Stimulated activated naive CD8-positive, alpha-beta T cell treated with anti-CD3 and anti-CD28 coated beads, Interleukin-15, amount 100 ng/mL, for 72 hours (primary cell): ENCODE measurements around the gene PSEN1.
"Not testable (repeated sequence)": the region's sequence is repeated elsewhere in the genome, so short reads cannot be mapped to it uniquely, and the experiment has no call there.

Experiments
- ATAC-seq: fragments of 150-1000 bp; cut with Tn5 transposase; 2 replicates; pipeline ENCODE4 v1.10.0; 2021; ENCODE audit warnings: mild to moderate bottlenecking, moderate library complexity
- DNase-seq, 2 donors: peaks; one replicate each; pipeline ENCODE4 v3.0.0; 2021 to 2022
- H3K27ac Mint-ChIP-seq, 2 donors: one replicate each; pipeline ENCODE4 v1.8.0; 2022; ENCODE audit warnings: mild to moderate bottlenecking in 2 of 2, mixed read lengths in 2 of 2, moderate library complexity in 2 of 2
- H3K27me3 Mint-ChIP-seq: one replicate; pipeline ENCODE4 v1.8.0; 2022; ENCODE audit warnings: mixed read lengths
- H3K4me1 Mint-ChIP-seq: one replicate; pipeline ENCODE4 v1.8.0; 2022; ENCODE audit warnings: mild to moderate bottlenecking, mixed read lengths
- H3K4me3 Mint-ChIP-seq, 2 donors: one replicate each; pipeline ENCODE4 v1.8.0; 2022; ENCODE audit warnings: mild to moderate bottlenecking in 2 of 2, mixed read lengths in 2 of 2, moderate library complexity in 1 of 2
- H3K9me3 Mint-ChIP-seq, 2 donors: one replicate each; pipeline ENCODE4 v1.8.0; 2022; ENCODE audit warnings: mixed read lengths in 2 of 2

PSEN1 gene

DNA sequence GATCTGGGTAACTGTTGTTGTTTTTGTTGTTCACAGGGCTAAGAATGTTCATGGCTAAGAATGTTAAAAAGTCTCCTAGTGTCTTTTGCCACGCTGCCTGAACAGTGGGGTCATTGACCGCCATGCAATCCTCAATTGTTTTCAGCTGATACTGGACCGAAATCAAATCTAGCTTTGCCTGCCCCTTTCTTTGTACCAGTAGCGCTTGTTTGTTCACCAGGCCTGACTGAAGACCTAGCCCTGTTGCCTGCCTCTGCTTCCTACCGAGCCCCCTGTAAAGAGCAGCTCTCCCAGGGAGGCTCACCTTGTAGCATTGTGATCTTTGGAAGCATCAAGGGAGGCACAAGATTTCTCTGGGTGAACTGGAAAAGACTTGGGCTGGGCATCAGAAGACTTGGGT, 6.7 kb downstream of the PSEN1 start:
- ATAC-seq (no peak), DNase-seq (no peak)
- Mint-ChIP-seq H3K27ac (no peak overlapping the region), H3K4me1 (peaks cover 43% of the 10 kb centered on the region), H3K9me3 (no peaks in the 10 kb centered on the region), H3K27me3 (no peaks in the 10 kb centered on the region), H3K4me3 (no peak overlapping the region)

DNA sequence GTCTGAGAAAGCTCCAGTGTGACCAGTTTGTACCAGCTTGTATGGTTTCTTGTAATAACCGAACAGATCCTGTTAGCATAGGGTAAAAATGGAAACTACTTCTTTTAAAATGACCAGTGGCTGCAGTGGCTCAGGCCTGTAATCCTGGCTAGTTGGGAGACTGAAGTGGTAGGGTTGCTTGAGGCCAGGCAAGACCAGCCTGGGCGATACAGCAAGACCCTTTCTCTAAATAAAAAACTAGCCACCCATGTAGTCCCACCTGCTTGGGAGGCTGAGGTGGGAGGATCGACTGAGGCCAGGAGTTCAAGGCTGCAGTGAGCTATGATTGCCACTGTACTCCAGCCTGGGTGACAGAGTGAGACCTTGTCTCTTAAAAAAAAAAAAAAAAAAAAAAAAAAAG, 7.3 kb downstream of the PSEN1 start:
- Mint-ChIP-seq H3K4me1 (peaks cover 43% of the 10 kb centered on the region), H3K4me3 (no peak overlapping the region), H3K27me3 (no peaks in the 10 kb centered on the region), H3K9me3 (no peaks in the 10 kb centered on the region), H3K27ac (no peak overlapping the region)
- DNase-seq (no peak), ATAC-seq (no peak)

DNA sequence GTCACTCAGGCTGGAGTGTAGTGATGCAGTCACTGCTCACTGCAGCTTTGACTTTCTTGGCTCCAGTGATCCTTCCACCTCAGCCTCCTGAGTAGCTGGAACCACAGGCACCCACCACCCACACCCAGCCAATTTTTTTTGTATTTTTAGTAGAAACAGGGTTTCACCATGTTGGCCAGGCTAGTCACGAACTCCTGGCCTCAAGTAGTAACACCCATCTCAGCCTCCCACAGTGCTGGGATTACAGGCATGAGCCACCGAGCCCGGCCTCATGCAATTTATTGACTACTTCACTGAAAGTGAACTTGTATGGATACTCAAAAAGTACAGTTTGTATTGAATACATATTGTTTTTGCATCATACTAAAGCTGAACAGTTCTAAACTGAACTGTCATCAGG, 9.1 kb downstream of the PSEN1 start:
- Mint-ChIP-seq H3K9me3 (no peaks in the 10 kb centered on the region), H3K27ac (no peak overlapping the region), H3K4me3 (no peak overlapping the region), H3K27me3 (no peaks in the 10 kb centered on the region), H3K4me1 (peaks cover 43% of the 10 kb centered on the region)
- ATAC-seq (no peak), DNase-seq (no peak)

DNA sequence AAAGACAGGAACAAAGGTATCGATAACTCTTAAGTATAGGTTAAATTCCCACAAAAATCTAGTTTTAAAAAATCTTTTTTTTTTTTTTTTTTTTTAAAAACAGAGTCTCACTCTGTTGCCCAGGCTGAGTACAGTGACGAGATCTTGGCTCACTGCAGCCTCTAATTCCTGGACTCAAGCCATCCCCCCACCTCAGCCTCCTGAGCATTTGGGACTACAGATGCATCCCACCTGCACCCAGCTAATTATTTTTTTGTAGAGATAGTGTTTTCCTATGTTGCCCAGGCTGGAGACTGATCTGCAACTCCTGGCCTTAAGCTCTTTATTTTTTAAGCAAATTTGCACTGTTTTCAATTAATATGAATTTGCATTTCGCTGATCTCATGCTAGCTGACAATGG, 9.8 kb downstream of the PSEN1 start:
- Mint-ChIP-seq H3K4me3 (no peak overlapping the region), H3K27me3 (no peaks in the 10 kb centered on the region), H3K27ac (no peak overlapping the region), H3K9me3 (no peaks in the 10 kb centered on the region), H3K4me1 (peaks cover 35% of the 10 kb centered on the region)
- ATAC-seq, result no peak
- no peak for DNase-seq

DNA sequence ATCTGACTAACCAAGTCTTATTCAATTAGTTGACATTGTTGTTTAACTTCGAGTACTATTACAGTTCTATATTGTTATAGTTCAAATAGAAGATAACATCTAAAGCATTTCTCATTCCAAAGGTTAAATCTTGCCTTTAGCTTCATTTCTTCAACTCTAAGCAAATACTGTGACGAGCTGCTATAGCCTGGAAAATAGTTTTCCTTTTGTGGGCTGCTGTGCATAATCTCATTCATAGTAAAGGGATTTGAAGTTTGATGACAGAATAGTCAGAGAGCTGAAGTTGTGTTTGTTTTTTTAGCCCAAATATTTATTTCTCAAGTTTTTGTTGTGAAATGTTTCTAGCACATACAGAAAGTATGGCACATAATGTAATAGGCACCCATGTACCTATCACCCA, 13.4 kb downstream of the PSEN1 start:
- H3K9me3 Mint-ChIP-seq, result no peaks in the 10 kb centered on the region
- no peaks in the 10 kb centered on the region for H3K27me3 Mint-ChIP-seq
- no peak for ATAC-seq
- H3K4me3 Mint-ChIP-seq, result no peak overlapping the region
- no peak for DNase-seq
- H3K27ac Mint-ChIP-seq, result no peak overlapping the region
- peaks cover 11% of the 10 kb centered on the region for H3K4me1 Mint-ChIP-seq

DNA sequence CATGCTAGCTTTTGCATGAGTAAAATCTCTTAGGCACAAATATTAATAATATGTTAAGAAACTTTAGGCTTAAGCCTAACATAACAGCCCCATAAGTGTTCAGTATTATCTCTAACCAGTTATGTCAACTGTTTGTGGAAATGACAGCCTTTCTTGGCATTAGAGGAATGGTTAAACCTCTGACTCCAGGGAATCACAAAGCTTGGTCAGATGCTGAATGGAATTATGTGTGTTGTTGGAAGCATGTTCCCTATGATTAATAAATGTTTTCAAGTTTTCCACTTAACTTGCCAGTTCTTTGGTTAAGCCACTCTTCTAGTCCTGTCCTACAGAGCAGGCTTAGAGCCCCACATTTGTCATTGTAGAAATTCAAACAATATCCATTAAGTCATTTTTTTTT, 17.0 kb downstream of the PSEN1 start:
- Mint-ChIP-seq H3K9me3 (no peaks in the 10 kb centered on the region), H3K27ac (no peak overlapping the region), H3K4me1 (no peaks in the 10 kb centered on the region), H3K4me3 (no peak overlapping the region), H3K27me3 (no peaks in the 10 kb centered on the region)
- DNase-seq (no peak), ATAC-seq (no peak)

DNA sequence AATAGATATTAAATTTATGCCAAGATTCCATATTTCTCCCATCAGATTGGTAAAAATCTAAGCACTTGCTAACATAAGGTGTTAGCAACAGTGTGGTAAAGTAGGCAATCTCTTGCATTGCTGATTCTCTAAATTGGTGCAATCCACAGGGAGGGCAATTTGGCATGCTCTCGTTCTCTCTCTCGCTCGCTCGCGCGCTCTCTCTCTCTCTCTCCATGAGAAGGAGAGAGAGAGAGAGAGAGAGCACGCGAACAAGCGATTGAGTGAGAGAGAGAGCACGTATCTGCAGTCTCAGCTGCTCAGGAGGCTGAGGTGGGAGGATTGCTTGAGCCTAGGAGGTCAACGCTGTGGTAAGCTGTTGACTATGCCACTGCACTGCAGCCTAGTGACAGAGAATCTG, 25.9 kb downstream of the PSEN1 start:
- Mint-ChIP-seq H3K27me3 (no peaks in the 10 kb centered on the region), H3K9me3 (no peaks in the 10 kb centered on the region), H3K4me3 (no peak overlapping the region), H3K4me1 (no peaks in the 10 kb centered on the region), H3K27ac (peak overlapping the region in 1 of 2 donors; percentile 2)
- ATAC-seq, result no peak
- no peak for DNase-seq

DNA sequence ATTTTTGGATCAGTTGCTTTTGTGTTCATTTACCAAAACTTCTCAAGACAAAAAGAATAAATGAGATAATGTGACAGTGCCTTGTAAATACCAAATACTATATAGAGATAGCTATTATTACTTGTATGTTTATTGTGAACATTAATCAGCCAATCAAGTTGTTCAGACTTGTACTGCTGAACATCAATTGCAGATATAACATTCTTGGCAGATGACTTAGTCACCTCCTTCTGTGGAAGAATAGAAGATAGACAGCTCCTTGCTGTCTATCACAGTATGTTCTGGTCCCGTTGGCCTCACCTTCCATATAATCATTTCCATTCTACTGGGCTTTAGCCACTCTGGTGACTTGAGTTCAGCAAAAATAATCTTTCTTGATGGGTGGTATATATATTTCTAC, 30.1 kb downstream of the PSEN1 start:
- Mint-ChIP-seq H3K27me3 (no peaks in the 10 kb centered on the region), H3K9me3 (no peaks in the 10 kb centered on the region), H3K27ac (no peak overlapping the region), H3K4me3 (no peak overlapping the region), H3K4me1 (no peaks in the 10 kb centered on the region)
- DNase-seq (no peak), ATAC-seq (no peak)

DNA sequence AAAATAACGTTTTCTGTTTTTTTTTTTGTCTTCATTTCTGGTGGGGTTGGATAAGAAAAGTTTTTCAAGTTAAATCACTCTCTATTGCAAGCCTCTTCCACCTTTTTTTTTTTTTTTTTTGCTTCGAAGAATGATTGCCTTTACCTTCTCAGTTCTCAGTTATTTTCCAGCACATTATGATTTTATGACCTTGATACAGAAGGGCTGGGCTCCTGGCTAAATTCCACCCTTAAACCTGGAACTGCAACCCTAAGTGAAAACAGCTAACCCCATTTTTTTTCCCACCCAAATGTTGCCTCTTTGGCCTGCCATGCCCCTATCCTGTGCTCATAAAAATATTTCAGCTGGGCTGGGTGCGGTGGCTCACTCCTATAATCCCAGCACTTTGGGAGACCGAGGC, 31.4 kb downstream of the PSEN1 start:
- Mint-ChIP-seq H3K9me3 (no peaks in the 10 kb centered on the region), H3K27me3 (no peaks in the 10 kb centered on the region), H3K4me3 (no peak overlapping the region), H3K27ac (no peak overlapping the region), H3K4me1 (peaks cover under 1% of the 10 kb centered on the region)
- DNase-seq (no peak), ATAC-seq (no peak)

DNA sequence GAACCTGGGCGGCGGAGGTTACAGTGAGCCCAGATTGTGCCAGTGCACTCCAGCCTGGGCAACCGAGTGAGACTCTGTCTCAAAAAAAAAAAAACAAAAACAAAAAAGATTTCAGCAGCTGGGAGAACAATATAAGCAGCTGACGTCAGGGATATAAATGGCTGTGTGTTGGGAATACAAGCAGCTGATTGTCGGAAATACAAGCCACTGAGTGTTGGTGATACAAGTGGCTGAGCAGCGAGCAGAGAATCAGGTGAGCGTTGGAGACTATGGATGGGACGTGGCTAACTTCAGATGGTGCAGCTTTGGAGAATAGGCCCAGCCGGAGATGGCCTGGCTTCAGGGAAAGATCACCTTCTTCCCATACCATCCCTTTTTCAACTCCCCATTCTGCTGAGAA, 32.0 kb downstream of the PSEN1 start:
- Mint-ChIP-seq H3K4me1 (peaks cover 6% of the 10 kb centered on the region), H3K4me3 (no peak overlapping the region), H3K9me3 (no peaks in the 10 kb centered on the region), H3K27ac (peak overlapping the region in 1 of 2 donors; percentile 91), H3K27me3 (no peaks in the 10 kb centered on the region)
- DNase-seq (no peak), ATAC-seq (no peak)

DNA sequence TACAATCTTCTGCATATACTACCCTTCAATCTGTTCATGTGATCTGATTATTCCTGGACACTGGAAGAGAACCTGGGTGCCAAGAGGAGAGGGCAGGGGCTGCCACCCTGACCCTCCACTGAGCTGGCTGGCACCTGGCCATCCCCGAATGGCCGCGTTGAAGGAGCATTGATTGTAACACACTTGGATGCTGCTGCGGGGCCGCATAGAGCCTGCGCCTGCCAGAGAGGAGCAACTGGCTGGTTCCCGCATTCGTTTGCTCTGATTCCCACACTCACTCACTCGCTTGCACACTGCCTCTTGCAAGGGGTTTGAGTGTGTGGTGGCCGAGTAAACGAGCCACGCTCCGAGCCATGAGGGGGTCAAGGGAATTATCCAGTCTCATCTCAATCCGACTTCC, 32.4 kb downstream of the PSEN1 start:
- no peak overlapping the region for H3K27ac Mint-ChIP-seq
- DNase-seq (no peak), ATAC-seq (no peak)
- H3K4me1 Mint-ChIP-seq, result peaks cover 6% of the 10 kb centered on the region
- H3K27me3 Mint-ChIP-seq, result no peaks in the 10 kb centered on the region
- no peak overlapping the region for H3K4me3 Mint-ChIP-seq
- H3K9me3 Mint-ChIP-seq, result no peaks in the 10 kb centered on the region

DNA sequence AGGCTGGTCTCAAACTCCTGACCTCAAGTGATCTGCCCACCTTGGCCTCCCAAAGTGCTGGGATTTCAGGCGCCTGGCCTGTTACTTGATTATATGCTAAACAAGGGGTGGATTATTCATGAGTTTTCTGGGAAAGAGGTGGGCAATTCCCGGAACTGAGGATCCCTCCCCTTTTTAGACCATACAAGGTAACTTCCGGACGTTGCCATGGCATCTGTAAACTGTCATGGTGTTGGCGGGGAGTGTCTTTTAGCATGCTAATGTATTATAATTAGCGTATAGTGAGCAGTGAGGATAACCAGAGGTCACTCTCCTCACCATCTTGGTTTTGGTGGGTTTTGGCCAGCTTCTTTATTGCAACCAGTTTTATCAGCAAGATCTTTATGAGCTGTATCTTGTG, 33.5 kb downstream of the PSEN1 start:
- not testable (repeated sequence) for ATAC-seq, H3K27ac Mint-ChIP-seq, H3K4me1 Mint-ChIP-seq, H3K4me3 Mint-ChIP-seq, H3K9me3 Mint-ChIP-seq, DNase-seq, H3K27me3 Mint-ChIP-seq

DNA sequence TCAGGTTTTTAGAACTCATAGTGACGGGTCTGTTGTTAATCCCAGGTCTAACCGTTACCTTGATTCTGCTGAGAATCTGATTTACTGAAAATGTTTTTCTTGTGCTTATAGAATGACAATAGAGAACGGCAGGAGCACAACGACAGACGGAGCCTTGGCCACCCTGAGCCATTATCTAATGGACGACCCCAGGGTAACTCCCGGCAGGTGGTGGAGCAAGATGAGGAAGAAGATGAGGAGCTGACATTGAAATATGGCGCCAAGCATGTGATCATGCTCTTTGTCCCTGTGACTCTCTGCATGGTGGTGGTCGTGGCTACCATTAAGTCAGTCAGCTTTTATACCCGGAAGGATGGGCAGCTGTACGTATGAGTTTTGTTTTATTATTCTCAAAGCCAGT, 34.4 kb downstream of the PSEN1 start:
- Mint-ChIP-seq H3K9me3 (no peaks in the 10 kb centered on the region), H3K4me1 (peaks cover 6% of the 10 kb centered on the region), H3K4me3 (no peak overlapping the region), H3K27ac (no peak overlapping the region), H3K27me3 (no peaks in the 10 kb centered on the region)
- ATAC-seq, result no peak
- DNase-seq, result no peak

DNA sequence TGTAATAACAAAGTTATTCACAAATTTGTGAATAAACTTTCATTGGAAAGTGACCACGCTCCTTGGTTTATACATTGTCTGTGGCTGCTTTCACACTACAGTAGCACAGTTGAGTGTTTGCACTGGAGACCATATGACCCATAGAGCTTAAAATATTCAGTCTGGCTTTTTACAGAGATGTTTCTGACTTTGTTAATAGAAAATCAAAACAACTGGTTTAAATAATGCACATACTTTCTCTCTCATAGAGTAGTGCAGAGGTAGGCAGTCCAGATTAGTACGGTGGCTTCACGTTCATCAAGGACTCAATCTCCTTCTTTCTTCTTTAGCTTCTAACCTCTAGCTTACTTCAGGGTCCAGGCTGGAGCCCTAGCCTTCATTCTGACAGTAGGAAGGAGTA, 36.2 kb downstream of the PSEN1 start:
- Mint-ChIP-seq H3K9me3 (no peaks in the 10 kb centered on the region), H3K27me3 (no peaks in the 10 kb centered on the region), H3K4me1 (peaks cover 6% of the 10 kb centered on the region), H3K27ac (no peak overlapping the region), H3K4me3 (no peak overlapping the region)
- ATAC-seq (no peak), DNase-seq (no peak)

DNA sequence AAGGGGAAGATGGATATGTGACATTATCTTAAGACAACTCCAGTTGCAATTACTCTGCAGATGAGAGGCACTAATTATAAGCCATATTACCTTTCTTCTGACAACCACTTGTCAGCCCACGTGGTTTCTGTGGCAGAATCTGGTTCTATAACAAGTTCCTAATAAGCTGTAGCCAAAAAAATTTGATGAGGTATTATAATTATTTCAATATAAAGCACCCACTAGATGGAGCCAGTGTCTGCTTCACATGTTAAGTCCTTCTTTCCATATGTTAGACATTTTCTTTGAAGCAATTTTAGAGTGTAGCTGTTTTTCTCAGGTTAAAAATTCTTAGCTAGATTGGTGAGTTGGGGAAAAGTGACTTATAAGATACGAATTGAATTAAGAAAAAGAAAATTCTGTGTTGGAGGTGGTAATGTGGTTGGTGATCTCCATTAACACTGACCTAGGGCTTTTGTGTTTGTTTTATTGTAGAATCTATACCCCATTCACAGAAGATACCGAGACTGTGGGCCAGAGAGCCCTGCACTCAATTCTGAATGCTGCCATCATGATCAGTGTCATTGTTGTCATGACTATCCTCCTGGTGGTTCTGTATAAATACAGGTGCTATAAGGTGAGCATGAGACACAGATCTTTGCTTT, 36.9 kb downstream of the PSEN1 start:
- Mint-ChIP-seq H3K9me3 (no peaks in the 10 kb centered on the region), H3K27ac (no peak overlapping the region), H3K4me3 (no peak overlapping the region), H3K27me3 (no peaks in the 10 kb centered on the region), H3K4me1 (peaks cover 6% of the 10 kb centered on the region)
- ATAC-seq (no peak), DNase-seq (no peak)

DNA sequence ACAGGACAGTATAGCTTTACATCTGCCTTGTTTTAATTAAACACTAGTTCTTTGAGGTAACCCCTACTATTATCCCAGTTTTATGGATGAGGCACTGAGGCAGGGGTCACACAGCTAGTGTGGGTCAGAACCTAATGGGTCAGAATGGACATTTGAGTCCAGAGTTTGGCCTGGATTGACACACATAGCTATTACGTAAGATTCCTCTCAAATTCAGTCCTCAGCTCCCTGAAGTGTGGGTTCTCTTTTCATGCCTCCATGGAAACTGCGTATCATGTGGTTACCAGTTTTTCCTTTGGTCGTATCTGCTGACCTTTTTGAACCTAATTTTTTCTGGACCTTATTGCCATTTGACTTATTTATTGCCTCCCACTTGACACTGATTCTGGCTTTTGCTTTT, 40.4 kb downstream of the PSEN1 start:
- DNase-seq, result no peak
- Mint-ChIP-seq H3K27me3 (no peaks in the 10 kb centered on the region), H3K27ac (peak overlapping the region in 1 of 2 donors; percentile 49), H3K4me1 (peaks cover 6% of the 10 kb centered on the region), H3K4me3 (no peak overlapping the region), H3K9me3 (no peaks in the 10 kb centered on the region)
- no peak for ATAC-seq

DNA sequence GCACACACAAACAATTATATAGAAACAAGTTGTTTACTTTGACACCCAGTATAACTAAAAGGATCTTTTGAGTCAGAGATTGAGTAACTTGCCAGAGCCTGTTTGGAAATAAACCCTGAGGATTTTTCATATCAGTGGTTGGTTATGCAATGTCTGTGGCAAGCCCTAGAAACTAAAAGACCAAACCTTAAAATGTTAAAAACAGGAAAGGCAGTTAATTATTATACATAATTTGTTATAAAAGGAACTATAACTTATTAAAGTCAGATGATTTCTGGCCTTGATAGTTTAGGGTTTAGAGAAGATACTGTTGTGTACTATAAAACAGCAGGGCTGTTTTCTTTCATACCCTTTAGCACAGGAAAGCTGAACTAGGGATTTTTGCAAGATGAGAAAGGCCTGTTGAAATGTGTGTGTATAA, 44.1 kb downstream of the PSEN1 start:
- Mint-ChIP-seq H3K27ac (no peak overlapping the region), H3K4me3 (no peak overlapping the region), H3K4me1 (no peaks in the 10 kb centered on the region), H3K27me3 (no peaks in the 10 kb centered on the region), H3K9me3 (no peaks in the 10 kb centered on the region)
- DNase-seq (no peak), ATAC-seq (peak; percentile 60)
